IgD-negative memory B cell (primary cell): Measurements from ENCODE around the gene JAKMIP3. TPM values are rescaled to one million over a fixed set of nuclear protein-coding genes. Genes with fewer than 3 reads are reported as not detected.

ENCODE experiments used
- H3K27ac Mint-ChIP-seq, 3 donors: one replicate each; pipeline ENCODE4 v1.8.0; 2020 to 2022; ENCODE audit warnings: mild to moderate bottlenecking in 3 of 3, mixed read lengths in 3 of 3, moderate library complexity in 1 of 3
- H3K27me3 Mint-ChIP-seq: one replicate; pipeline ENCODE4 v1.8.0; 2021; ENCODE audit warnings: mixed read lengths
- H3K36me3 Mint-ChIP-seq: one replicate; pipeline ENCODE4 v1.8.0; 2020; ENCODE audit warnings: mild to moderate bottlenecking, mixed read lengths
- H3K4me1 Mint-ChIP-seq, 3 donors: one replicate each; pipeline ENCODE4 v1.8.0; 2020 to 2022; ENCODE audit warnings: mixed read lengths in 3 of 3, mild to moderate bottlenecking in 1 of 3
- H3K4me3 Mint-ChIP-seq, 4 donors: one replicate each; pipeline ENCODE4 v1.8.0; 2020 to 2022; ENCODE audit warnings: mild to moderate bottlenecking in 4 of 4, mixed read lengths in 4 of 4, moderate library complexity in 3 of 4
- H3K9me3 Mint-ChIP-seq, 3 donors: one replicate each; pipeline ENCODE4 v1.8.0; 2020 to 2021; ENCODE audit warnings: mixed read lengths in 3 of 3, mild to moderate bottlenecking in 1 of 3
- polyA plus RNA-seq: library from polyadenylated mRNA; unstranded; fragments of 300-500 nt; fragmentation: Illumina TruSeq; gene quantifications from one replicate; pipeline ENCODE4 v1.2.3, GENCODE V29; 2021

The JAKMIP3 gene
- polyA plus RNA-seq, 1 donor from 2014 or later, result not detected

DNA sequence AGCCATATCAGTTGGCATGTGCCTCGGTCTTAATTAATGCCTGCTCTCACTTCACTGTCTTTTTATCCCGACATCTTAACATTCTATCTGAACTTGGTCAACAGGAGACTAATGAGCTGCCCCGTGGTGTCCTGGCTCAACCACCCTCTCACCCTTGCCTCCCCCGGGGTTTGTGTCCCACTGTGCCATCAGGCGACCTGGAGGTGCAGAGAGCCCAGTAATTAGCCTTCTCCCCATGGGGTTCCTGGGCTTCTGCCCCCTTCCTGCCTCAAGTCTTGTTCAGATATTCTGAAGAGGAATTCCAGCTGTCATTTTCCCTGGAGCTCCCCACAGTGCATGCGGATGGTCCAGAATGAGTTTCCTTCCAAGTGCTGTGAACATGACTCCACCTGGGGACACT lies 10.1 kb upstream of the JAKMIP3 start:
- Mint-ChIP-seq H3K9me3 (peaks cover 4 to 12% (median 9%) of the 10 kb centered on the region in 3 donors), H3K27ac (no peak overlapping the region), H3K36me3 (no peaks in the 10 kb centered on the region), H3K4me1 (no peaks in the 10 kb centered on the region), H3K27me3 (peaks cover 5% of the 10 kb centered on the region), H3K4me3 (no peak overlapping the region)

DNA sequence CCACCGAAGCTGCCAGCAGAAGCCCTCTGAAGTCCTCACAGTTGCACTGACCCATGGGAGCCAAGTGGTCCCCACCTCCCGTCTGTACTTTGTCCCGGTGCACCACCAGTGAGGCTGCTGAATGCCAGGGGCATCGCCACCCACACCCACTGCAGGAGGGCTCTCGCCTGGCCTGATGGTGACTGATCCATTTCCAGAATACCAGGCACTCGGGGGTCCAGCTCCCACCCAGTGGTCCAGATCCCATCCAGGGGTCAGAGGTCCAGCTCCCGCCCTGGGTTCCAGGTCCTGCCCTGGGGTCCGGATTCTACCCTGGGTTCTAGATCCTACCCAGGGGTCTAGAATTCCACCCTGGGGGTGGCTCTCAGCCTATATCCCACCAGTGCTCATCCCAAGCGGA lies 9.1 kb upstream of the JAKMIP3 start:
- H3K27ac Mint-ChIP-seq, result no peak overlapping the region
- no peak overlapping the region for H3K4me3 Mint-ChIP-seq
- H3K36me3 Mint-ChIP-seq, result no peaks in the 10 kb centered on the region
- H3K9me3 Mint-ChIP-seq, result peaks cover 4 to 12% (median 9%) of the 10 kb centered on the region in 3 donors
- H3K4me1 Mint-ChIP-seq, result no peaks in the 10 kb centered on the region
- H3K27me3 Mint-ChIP-seq, result peaks cover 6% of the 10 kb centered on the region

DNA sequence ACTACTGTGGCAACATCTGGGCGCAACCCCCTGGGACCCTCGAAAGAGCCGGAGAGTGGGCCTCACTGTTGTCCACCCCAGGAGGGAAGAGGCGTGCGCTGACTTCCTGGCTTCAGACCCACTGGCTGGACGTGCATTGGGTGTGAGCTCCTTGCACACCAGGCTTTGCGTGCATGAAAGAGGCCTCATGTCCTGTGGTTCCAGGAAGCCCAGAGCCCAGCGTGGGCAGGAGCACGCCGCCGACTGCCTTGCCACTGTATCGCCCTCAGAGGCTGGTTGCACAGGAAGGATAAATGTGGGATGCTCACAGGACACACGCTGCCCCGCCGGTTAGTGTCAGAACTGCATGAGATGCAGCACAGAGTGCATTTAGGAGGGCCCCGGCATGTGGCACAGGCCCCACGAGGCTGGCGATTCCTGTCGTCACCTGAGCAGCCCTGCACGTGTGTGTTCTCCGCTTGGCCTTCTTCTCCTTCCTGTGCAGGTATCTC lies 8.5 kb upstream of the JAKMIP3 start:
- no peak overlapping the region for H3K4me3 Mint-ChIP-seq
- no peaks in the 10 kb centered on the region for H3K4me1 Mint-ChIP-seq
- H3K27me3 Mint-ChIP-seq, result peaks cover 9% of the 10 kb centered on the region
- H3K9me3 Mint-ChIP-seq, result peaks cover 2 to 10% (median 8%) of the 10 kb centered on the region in 3 donors
- H3K36me3 Mint-ChIP-seq, result no peaks in the 10 kb centered on the region
- H3K27ac Mint-ChIP-seq, result peak overlapping the region in 1 of 3 donors; percentile 35

DNA sequence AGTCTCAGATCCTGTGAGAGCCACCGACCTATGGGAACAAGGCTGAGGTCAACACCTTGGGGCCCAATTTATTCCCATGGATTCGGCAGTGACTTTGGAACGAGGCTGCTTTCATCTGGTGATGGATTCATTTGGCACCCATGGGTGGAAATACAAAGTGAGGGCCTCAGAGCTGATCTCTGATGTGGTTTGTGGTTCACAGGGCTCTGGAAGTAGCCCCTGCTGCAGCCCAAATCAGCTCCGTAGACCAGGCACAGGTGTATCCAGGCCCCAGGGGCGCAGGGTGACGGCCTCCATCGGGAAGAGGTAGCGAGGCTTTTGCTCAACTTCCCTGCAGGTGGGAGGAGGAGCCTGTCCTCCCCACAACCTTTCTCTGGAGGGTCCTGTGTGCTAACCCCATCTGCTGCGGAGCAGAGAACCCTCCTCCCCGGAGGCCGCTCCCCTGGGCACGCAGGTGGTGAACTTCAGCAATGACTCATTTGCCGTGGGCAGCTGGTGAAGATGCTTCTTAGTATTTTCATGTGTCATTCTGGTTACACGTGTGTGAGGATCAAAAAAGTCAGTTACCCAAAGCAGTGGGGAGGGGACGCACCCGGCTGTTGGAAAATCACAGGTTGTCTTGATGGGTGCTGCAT lies 7.5 kb upstream of the JAKMIP3 start:
- peaks cover 9% of the 10 kb centered on the region for H3K27me3 Mint-ChIP-seq
- H3K27ac Mint-ChIP-seq, result no peak overlapping the region
- no peaks in the 10 kb centered on the region for H3K4me1 Mint-ChIP-seq
- H3K9me3 Mint-ChIP-seq, result peaks cover 0 to 7% (median 0%) of the 10 kb centered on the region in 3 donors
- H3K4me3 Mint-ChIP-seq, result no peak overlapping the region
- no peaks in the 10 kb centered on the region for H3K36me3 Mint-ChIP-seq

DNA sequence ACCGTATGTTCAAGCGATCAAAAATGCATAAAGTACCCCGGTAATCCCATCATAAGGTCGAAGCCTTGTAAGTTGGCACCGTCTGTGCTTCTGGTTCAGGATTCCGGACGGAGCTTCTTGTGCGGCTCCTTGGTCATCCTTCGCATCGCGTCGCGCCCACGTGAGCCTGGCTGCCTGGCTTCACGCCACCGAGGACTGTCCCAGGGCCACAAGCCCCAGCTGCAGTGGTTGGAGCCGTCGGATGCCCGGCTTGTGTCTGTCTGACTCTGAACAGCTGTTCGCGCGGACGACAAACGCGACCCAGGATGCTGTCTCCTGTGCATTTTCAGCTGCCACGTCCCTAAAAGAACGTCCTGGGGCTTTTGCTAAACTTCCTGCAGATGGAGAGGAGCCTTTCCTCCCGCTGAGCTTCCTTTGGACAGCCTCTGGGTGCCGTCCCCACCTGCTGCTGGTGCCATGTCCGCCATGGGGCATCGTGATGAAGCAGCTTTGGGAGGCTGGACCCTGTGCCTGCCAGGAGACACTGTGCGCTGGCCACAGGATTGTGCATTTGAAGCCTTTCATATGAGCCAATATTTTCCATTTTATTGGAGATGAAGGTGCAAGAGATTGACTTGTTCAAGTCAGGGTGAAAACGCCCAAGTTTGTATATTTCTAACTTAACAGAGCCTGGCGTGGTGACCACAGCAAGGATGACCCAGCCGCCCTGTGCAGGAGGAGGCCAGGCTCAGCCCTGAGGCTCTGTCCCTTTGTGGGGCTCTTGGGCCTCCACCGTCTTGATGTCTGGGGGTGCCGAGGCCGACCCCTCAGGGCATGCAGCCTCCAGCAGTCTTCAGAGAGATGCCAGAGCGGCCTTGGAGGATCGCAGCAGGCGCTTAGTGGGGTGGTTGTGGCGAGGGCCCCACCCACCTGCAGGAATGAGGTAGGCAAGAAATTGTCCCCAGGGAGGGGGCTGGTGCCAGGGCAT lies 6.7 kb upstream of the JAKMIP3 start:
- Mint-ChIP-seq H3K4me3 (no peak overlapping the region), H3K27ac (no peak overlapping the region), H3K27me3 (peaks cover 9% of the 10 kb centered on the region), H3K9me3 (peaks cover 0 to 4% (median 0%) of the 10 kb centered on the region in 3 donors), H3K4me1 (no peaks in the 10 kb centered on the region), H3K36me3 (no peaks in the 10 kb centered on the region)

DNA sequence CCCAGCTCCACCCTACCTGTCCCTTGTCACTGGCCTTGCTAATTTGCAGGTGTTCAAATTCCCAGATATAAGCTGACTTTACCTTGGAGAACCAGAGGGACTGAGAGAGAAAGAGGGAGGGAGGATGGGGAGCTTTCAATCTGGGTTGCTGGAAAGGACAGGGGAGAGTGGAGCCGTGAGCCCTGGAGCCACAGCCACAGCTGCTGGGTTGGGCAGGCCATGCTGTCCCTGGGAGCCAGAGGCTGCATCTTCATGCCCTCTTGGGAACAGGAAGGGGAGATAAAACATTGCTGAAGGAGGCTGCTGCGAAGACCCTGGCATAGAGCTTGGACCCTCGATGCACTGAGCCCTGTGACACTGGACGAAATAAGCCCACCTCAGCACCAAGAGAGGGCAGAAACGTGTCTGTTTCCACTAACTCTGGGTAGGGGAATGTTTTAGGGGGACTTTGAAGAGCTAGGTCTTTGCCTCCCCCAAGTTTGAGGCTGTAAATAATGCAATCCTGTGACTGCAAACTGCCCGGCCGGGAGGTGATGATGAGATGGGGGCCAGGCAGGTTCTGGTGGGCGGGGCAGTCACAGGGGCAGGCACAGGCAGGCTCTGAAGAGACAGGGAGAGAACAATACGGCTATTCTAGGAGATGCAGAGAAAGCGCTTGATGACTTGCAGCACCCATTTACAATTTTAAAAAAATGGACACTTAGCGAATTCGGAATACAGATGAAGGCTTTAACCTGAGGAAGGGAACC lies 5.8 kb upstream of the JAKMIP3 start:
- Mint-ChIP-seq H3K9me3 (peaks cover 0 to 2% (median 0%) of the 10 kb centered on the region in 3 donors), H3K4me3 (no peak overlapping the region), H3K27ac (no peak overlapping the region), H3K36me3 (no peaks in the 10 kb centered on the region), H3K4me1 (no peaks in the 10 kb centered on the region), H3K27me3 (peaks cover 10% of the 10 kb centered on the region)

DNA sequence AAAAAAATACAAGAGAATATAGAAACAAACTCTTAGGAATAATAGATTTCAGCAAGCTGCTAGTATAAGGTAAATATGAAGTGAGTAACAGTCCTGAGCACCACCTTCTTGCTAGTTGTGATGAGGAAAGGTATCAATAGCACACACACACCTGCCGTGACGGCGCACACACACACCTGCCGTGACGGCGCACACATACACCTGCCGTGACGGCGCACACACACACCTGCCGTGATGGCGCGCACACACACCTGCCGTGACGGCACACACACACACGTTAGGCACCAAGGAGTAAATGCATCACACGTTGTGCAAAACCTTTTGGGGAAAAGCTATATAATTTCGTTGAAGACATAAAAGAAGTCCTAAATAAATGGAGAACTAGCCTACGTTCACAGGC lies 4.7 kb upstream of the JAKMIP3 start:
- Mint-ChIP-seq H3K36me3 (no peaks in the 10 kb centered on the region), H3K9me3 (peaks cover 0 to 2% (median 0%) of the 10 kb centered on the region in 3 donors), H3K27me3 (peaks cover 11% of the 10 kb centered on the region), H3K4me1 (peaks cover 0 to 4% (median 1%) of the 10 kb centered on the region in 3 donors), H3K27ac (no peak overlapping the region), H3K4me3 (no peak overlapping the region)

DNA sequence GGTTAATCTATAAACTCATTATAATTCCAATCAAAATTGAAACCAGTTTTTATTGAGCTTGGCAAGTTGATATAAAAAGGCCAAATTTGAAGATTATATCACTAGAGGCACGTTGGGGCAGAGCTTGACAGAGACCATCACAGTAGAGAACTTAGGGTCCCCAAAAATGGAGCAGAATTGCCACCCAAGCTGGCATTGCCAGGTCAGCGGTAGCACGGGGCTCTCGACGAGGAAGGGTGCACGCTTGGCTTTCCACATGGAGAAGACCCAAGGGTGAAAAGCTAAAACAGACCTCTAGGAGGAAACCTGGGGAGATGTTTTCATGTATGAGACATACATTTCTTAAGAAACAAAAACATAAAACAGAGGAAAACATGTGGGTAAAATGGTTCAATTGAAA lies 4.3 kb upstream of the JAKMIP3 start:
- H3K9me3 Mint-ChIP-seq, result peaks cover 0 to 2% (median 0%) of the 10 kb centered on the region in 3 donors
- peaks cover 0 to 4% (median 2%) of the 10 kb centered on the region in 3 donors for H3K4me1 Mint-ChIP-seq
- H3K27ac Mint-ChIP-seq, result no peak overlapping the region
- H3K27me3 Mint-ChIP-seq, result peaks cover 15% of the 10 kb centered on the region
- no peak overlapping the region for H3K4me3 Mint-ChIP-seq
- no peaks in the 10 kb centered on the region for H3K36me3 Mint-ChIP-seq

DNA sequence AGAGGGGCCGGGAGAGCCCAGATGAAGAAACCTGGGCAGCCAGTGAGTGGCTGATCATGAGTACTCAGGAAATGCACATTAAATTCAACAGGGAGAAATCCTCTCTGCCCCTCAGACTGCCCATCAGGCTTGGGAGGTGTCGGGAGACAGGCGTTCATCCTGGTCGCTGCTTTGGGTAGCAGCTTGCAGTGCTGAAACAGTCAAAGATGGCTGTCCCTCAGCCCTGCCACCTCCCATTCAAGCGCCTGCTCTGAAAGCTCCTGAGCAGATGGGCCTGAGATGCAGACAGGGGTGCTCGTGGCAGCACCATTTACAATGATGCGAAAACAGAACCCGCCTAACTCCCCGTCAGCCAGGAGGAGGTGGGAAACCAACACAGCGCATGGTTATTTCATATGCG lies 3.6 kb upstream of the JAKMIP3 start:
- peaks cover 0 to 4% (median 2%) of the 10 kb centered on the region in 3 donors for H3K4me1 Mint-ChIP-seq
- no peaks in the 10 kb centered on the region for H3K36me3 Mint-ChIP-seq
- no peak overlapping the region for H3K27ac Mint-ChIP-seq
- peaks cover 20% of the 10 kb centered on the region for H3K27me3 Mint-ChIP-seq
- peaks cover 0 to 2% (median 0%) of the 10 kb centered on the region in 3 donors for H3K9me3 Mint-ChIP-seq
- peak overlapping the region in 1 of 4 donors; percentile 75 for H3K4me3 Mint-ChIP-seq

DNA sequence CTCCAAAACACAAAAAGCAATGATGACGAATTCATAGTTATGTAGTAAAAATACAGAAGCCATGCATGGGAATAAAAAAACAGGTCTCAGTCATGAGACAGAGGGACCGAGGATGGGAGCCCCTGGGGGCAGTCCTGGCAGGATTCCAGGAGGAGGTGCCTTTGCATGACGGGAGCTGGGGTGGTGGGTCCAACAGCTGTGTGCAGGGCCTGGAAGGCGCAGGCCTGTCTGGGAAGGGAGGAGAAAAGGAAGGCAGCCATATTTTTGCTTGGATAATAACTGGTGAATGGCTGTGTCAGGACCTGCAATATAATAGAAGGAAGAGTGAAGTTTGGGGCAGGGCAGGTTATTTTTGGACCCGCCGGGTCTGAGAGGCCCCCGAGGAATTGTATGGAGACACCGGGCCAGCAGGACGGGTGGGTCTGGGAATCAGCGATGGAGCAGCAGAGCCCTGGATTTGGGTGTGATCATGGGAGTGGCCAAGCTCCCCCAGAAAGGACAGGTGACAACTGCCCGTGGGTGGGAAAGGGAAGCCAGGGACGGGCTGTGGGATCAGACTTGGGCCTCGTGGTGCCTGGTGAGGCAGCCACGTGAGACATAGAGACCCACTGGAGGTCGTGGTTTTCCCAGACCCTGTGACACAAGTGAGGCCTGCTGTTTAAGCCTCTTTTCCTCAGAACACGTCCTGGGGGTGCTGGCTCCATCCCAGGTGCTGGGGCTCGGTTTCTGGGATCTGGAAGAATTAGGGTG lies 2.9 kb upstream of the JAKMIP3 start:
- peaks cover 20% of the 10 kb centered on the region for H3K27me3 Mint-ChIP-seq
- peak overlapping the region in 1 of 4 donors; percentile 79 for H3K4me3 Mint-ChIP-seq
- no peak overlapping the region for H3K27ac Mint-ChIP-seq

DNA sequence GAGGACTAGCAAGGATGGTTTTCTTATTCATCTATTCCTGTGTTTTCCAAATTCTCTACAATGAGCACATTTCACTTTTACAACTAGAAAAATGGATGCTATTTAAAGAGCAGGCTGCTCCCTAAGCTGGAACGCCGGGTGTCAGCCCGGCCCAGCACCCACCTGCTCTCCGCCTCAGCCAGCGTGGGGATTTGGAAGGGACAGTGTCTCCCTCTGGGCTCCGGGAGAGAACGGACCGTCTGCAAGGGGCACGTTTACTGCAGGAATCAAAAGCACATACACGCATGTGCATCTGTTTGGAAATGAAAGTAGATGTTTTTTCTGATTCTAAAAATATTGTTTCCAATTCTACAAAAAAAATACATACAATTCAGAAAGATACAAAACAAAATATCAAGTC lies 2.3 kb upstream of the JAKMIP3 start:
- peaks cover 18% of the 10 kb centered on the region for H3K27me3 Mint-ChIP-seq

More for the DNA sequence above, 2.9 kb upstream of the JAKMIP3 start:
- peaks cover 0 to 2% (median 0%) of the 10 kb centered on the region in 3 donors for H3K9me3 Mint-ChIP-seq
- H3K4me1 Mint-ChIP-seq, result peaks cover 0 to 4% (median 2%) of the 10 kb centered on the region in 3 donors
- H3K36me3 Mint-ChIP-seq, result no peaks in the 10 kb centered on the region

DNA sequence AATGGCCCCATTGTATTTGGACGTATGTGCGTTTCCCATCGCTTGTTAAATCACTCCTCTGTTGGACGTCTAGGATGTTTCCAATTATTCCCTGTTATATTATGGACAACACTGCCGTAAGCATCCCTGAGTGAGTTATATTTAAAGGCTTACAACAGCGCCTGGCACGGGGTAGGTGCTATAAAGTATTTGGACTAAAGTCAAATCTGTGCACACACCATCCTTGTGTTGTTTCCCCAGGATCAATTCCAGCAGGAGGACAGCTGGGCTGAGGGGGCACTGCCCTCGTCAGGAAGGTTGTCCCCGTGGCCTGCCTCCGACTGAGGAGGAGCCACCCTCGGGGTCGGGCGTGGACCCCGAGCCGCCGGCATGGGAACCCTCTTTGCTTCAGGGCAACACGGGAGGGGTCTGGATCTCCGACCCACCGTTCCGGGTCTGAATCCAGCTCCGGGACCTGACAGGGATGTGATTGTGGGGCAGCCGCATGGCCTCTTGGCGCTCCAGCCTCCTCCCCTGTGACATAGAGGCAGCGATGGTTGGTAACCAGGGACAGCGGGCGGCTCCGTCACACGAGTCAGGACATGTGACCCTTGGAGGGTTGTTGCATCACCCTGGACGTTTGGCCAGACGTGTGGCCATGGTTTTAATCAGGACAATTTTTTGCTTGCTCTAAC lies 1.5 kb upstream of the JAKMIP3 start:
- Mint-ChIP-seq H3K27me3 (peaks cover 18% of the 10 kb centered on the region), H3K36me3 (no peaks in the 10 kb centered on the region), H3K27ac (no peak overlapping the region), H3K4me1 (peaks cover 0 to 4% (median 2%) of the 10 kb centered on the region in 3 donors), H3K9me3 (peaks cover 0 to 2% (median 0%) of the 10 kb centered on the region in 3 donors), H3K4me3 (no peak overlapping the region)

More for the DNA sequence above, 2.3 kb upstream of the JAKMIP3 start:
- Mint-ChIP-seq H3K27ac (no peak overlapping the region), H3K4me3 (no peak overlapping the region), H3K36me3 (no peaks in the 10 kb centered on the region), H3K9me3 (peaks cover 0 to 2% (median 0%) of the 10 kb centered on the region in 3 donors), H3K4me1 (peaks cover 0 to 4% (median 2%) of the 10 kb centered on the region in 3 donors)

DNA sequence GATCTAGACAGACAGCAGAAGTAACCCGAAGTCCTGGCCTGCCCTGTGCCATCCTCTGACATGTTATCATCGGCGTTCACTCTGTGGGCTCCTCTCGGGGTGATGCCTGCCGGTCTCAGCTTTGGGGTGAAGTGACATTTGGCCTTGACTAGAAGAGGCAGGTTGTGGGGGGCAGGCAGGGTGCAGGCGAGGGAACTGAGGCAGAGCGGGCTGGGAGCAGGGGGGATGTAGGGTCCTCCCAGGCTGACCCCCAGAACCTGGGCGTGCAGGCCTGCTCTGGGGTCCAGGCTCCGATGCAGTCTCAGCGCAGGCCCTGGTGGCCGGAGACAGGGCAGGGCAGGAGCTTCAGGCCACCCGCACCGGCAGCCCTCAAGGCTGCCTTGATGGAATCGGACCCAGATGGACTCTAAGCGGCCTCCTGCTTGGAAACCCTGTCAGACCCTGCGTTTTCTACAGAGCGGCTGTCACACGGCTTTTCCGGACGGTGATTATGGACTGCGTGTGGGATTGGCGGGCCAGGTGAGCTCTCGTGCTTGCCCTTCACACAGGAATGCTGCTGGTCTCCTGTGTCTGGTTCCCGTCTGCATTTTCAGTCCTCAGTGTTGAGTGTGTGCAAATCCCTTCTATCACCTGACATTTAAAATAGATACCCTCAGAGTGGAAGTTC lies 842 bp upstream of the JAKMIP3 start:
- peaks cover 18% of the 10 kb centered on the region for H3K27me3 Mint-ChIP-seq
- H3K9me3 Mint-ChIP-seq, result peaks cover 0 to 2% (median 0%) of the 10 kb centered on the region in 3 donors
- H3K4me1 Mint-ChIP-seq, result peaks cover 0 to 4% (median 2%) of the 10 kb centered on the region in 3 donors
- H3K27ac Mint-ChIP-seq, result no peak overlapping the region
- no peak overlapping the region for H3K4me3 Mint-ChIP-seq
- H3K36me3 Mint-ChIP-seq, result no peaks in the 10 kb centered on the region
